HG02840 (cell line): ENCODE measurements around the gene MICALL2.

Source experiments
- ATAC-seq: cut with Tn5 transposase; IDR thresholded peaks from one replicate; pipeline ENCODE4 v1.9.1; 2021; ENCODE audit warnings: mild to moderate bottlenecking, moderate library complexity, moderate number of reproducible peaks; ENCODE audit not compliant: unreplicated experiment, low FRiP score

The MICALL2 gene

GRCh38 chr7:1493571-1493970, 34.3 kb upstream of the MICALL2 start:
- ATAC-seq: no peak

DNA sequence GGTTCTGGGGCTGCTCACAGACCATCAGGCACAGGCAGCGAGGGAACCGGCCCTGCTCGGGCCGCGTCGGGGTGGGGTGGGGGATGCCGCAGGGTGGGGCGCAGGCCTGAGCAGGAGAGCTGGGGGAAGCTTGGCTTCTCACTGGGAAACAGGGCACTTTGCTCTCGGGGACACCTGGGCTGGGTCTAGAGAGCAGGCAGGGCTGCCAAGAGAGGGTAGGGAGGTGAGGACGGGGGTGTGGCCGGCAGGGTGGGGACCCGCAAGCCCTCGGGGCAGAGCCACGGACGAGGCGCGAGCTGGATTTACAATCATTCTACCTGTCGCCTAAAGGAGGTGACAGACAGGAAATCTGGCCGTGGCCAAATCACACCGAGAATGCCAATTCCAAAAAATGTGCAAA, 33.9 kb upstream of the MICALL2 start:
- ATAC-seq: no peak

DNA sequence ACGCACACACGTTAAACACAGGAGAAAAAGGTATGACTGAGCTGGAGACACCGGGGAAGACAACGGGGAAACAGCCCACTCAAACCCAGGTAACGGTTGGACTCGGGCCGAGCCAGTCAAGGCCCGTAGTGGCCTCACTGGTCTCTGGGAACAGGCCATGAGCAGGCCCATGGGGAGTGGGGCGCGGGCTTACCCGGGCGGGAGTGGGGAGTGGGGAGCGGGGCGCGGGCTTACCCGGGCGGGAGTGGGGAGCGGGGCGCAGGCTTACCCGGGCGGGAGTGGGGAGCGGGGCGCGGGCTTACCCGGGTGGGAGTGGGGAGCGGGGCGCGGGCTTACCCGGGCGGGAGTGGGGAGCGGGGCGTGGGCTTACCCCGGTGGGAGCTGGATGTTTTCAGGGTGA, 33.4 kb upstream of the MICALL2 start:
- ATAC-seq: no peak

GRCh38 chr7:1492221-1492620, 33.0 kb upstream of the MICALL2 start:
- no peak for ATAC-seq

DNA sequence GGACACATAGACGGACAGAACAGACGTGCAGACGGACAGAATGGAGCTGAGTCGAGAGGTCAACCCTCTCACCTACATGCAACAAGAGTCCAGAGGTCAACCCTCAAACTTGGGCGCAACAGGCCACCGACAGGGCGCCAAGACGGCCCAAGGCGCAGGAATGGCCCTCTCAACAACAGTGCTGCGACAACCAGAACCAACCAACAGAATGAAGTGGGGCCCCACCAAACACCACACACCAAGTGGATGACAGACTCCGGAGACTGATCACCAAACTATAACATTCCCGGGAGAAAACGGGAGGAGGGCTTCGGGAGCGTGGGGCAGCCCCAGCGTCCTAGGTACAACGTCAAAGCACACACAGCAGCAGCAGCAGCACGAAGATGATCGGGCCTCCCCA, 31.6 kb upstream of the MICALL2 start:
- ATAC-seq: no peak

- no peak for ATAC-seq
Observed at GRCh38 chr7:1489336-1489735, 30.1 kb upstream of the MICALL2 start.

- no peak for ATAC-seq
Observed at GRCh38 chr7:1488016-1488415, 28.7 kb upstream of the MICALL2 start.

DNA sequence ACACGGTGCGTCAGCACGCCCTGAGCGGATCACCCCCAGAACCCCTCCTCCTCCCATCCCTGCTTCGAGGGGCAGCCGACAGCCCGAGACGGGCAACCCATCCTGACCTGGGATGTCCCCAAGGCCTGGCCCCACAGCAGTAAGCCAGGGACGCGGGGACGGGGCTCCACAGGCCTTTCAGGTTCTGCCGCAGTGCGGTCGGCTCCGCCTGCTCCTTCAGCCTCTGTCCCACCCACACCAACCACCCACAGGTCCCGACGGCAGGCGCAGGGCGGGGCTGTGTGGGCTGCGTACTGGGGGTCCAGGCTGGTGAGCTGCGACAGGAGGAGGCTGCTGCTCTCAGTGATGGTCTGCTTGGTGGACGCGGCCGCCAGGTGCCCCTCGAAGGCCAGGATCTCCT, 28.2 kb upstream of the MICALL2 start:
- no peak for ATAC-seq

DNA sequence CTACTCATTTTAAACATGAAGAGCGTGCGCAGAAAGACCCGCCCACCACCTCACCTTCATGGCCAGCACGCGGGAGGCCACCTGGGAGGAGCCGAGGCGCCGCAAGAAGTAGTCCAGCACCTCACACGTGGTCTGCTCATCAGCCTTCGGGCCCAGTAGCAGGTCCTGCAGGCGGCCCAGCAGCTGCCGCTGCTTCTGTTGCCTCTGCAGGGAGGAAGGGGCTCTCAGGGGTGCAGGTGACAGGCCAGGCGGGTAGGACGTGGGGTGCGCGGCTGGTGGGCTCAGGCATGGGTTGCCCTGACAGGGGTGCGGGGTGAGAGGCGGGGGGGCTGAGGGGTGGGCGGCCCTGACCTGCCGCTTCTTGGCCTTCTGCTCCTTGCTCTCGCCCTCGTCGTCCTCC, 27.3 kb upstream of the MICALL2 start:
- no peak for ATAC-seq

DNA sequence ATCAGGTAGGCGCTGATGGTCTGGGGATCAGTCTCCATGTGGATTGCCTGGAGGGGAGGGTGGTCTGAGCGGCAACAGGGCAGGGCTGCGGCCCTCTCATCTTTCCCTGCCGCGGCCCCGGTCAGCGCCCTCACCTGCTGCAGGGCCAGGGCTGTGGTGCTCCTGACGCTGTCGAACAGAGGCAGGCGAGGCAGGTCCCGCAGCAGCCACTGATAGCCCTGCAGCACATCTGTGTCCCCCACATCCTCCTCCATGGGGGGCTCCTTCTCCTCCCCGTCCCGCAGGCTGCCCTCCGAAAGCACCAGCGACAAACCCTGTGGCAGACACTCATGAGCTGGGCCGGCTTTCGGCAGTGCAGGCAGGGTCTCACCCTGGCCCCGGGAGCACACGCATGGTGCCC, 25.9 kb upstream of the MICALL2 start:
- ATAC-seq: no peak

- no peak for ATAC-seq
Observed at GRCh38 chr7:1484569-1484968, 25.3 kb upstream of the MICALL2 start.

- no peak for ATAC-seq
Observed at GRCh38 chr7:1483536-1484505, 24.6 kb upstream of the MICALL2 start.

GRCh38 chr7:1483079-1483478, 23.8 kb upstream of the MICALL2 start:
- ATAC-seq: no peak

DNA sequence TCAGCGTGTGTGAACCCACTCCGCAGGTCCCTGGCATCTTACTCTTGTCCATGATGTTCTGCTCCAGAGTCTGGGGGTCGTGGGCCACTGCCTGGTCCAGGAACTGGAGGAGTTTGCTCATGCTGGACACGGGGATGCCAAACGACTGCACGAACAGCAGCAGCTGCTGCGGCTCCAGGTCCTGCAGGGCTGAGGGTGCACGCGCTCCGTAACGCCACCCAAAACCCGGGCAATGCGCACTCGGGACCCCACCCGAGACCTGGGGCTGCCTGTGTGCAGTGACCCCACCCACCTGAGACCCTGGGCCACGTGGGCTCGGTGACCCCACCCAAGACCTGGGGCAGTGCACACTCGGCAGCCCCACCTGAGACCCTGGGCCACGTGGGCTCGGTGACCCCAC, 22.0 kb upstream of the MICALL2 start:
- no peak for ATAC-seq

DNA sequence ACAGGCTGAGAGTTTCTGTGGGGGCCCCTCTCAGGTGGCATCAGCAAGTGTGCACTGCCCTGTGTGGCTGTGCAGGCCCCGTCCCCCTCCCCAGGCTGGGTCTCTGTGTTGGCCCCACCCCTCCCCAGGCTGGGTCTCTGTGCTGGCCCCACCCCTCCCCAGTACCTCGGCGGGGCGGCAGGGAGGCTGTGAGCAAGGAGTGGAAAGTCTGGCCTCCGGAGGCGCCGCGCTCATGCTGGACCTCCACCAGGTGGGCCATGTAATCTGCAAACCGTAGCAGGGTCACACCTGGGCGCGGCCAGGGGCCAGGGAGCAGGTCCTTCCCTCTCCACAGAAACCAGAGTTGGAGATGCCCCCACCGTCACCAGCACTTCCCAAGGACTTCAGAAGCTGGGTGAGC, 21.4 kb upstream of the MICALL2 start:
- ATAC-seq: no peak

DNA sequence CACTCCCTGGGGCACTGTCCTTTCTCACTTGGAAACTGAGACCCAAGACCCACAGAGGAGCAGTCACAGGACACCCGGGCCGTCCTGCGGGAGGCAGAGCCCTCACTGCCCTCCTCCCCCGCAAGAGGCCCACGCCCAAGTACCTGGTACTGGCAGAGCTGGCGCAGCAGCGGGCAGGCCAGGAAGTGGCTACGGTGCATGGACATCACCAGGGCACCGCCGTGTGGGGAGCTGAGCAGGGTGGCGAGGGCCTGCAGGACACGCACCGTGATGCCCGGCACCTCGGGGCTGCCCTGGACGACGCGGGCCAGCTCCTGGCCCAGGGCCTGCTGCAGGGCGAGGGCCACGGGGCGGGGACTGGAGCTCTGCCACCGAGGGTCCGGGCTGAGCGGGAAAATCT, 20.0 kb upstream of the MICALL2 start:
- no peak for ATAC-seq

- no peak for ATAC-seq
Observed at GRCh38 chr7:1478480-1478879, 19.2 kb upstream of the MICALL2 start.

DNA sequence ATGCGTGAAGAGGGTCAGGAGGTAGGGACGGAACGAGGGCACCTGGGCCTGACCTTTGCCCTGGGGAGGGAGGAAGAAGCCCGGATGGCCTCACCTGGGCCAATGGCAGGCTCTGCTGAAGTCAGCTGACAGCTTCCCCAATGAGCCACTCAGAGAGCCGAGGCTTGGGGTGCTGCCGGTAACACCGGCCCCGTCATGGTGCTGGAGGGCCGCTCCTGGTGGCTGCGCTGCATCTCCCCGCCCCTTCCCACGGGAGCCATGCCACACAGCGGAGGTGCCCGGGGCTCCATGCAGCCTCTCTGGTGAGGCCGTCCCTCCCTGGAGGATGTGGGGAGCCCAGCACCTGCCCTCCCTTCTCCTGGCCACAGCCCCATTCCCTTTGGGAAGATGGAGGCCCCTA, 17.6 kb upstream of the MICALL2 start:
- no peak for ATAC-seq

DNA sequence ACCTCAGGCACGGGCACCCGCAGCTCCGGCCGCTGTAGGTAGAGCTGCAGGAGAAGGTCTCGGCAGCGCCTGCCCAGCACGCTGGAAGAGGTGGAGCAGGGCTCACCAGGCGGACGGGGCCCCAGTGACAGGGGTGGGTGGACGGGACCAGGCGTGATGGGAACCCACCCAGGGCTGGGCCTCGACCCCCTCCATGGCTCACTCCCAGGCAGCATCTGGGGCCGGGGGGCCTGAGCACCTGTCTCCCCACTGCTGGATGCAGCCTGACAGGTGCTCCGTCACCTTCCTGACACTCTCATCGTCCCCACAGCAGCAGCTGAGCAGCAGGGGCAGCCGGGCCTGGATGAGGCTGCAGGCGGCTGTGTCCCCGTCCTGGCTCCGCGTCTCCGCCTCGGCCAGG, 16.7 kb upstream of the MICALL2 start:
- ATAC-seq: no peak

DNA sequence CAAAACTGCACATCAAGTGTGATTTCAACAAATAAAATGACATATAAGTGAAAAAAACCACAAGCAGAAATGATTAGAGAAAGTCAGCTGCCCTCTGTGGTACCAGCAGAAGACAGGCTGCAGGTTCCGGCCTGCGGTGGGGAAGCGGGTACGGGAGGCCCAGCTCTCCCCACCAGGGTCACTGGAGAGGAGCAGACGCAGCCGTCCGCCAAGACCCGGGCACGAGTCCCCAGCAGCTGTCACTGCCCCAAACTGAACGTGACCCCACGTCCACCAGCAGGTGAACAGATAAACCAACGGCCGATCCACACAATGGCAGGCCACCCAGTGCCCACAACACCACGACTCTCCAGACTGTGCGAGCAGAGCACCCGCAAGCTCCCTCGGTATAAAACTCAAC, 16.1 kb upstream of the MICALL2 start:
- ATAC-seq: no peak

- no peak for ATAC-seq
Observed at GRCh38 chr7:1474736-1475135, 15.5 kb upstream of the MICALL2 start.

DNA sequence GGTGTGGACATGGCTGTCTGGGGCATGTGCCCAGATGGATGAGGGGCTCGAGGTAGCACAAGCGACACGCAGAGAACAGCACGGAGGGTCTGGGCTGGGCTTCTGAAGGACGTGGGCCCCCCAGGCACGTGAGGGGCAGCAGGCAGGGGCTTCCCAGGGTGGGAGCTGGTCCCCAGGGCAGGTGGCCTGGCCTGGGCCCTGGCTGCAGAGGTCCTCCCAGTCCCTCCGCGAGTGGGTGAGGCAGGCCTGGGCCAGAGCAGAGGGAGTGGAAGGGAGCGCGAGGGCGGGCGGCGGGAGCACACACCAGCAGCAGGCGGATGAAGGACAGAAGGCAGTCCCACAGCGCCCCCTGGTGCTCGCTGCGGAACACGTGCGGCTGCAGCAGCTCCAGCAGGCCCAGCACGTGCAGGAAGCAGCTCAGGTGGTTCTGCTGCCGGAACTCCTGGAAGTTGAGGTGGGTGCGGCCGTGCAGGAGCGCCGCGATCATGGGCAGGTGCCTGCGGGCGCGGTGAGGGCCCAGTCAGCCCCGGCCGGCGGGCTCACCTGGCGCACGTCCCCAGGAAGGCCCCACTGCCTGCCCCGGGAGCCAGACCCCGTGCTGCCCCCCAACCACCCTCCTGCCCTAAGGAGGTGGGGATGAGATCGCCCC, 14.7 kb upstream of the MICALL2 start:
- no peak for ATAC-seq
